Measurements from ENCODE around the gene DGKQ. TPM values are rescaled to one million over a fixed set of nuclear protein-coding genes. Genes with fewer than 3 reads are reported as not detected.

DGKQ gene
- total RNA-seq, 1 experiment from 2014 or later, result 22.0 TPM

GRCh38 chr4:1019729-1020470 lies 46.5 kb upstream of the DGKQ start:
- BruUV-seq (replicated peaks), result no TSS peak
- H3K27me3 ChIP-seq (ENCODE audit: insufficient read depth, low read length), result no peaks in the 10 kb centered on the region
- ChIA-PET CTCF (no interaction called here), POLR2A (no interaction called here), RAD21 (ENCODE audit: low non-redundant PET in 1 of 2, low total read pairs in 2 of 2, uncharacterized antibody in 2 of 2, unreplicated experiment in 2 of 2) (no interaction called here)
- no peaks in the 10 kb centered on the region for H3K9me3 ChIP-seq (ENCODE audit: control insufficient read depth in 1 of 2, insufficient read depth in 1 of 2, low read depth in 1 of 2, low read length in 2 of 2)
- ATAC-seq (peak; percentile 33; the same call in 1 of the 2 replicates), DNase-seq (ENCODE audit: low read depth, low spot score) (no peak)
- TF ChIP-seq TCF7L2 (IDR thresholded peaks at IDR 0.05; ENCODE audit: borderline replicate concordance, extremely low read depth, insufficient read depth, insufficient read length) (no peak), POLR2A (IDR thresholded peaks at IDR 0.05; ENCODE audit: borderline replicate concordance, extremely low read depth, insufficient read depth, insufficient read length) (no peak), EGR1 (IDR thresholded peaks at IDR 0.05; ENCODE audit: low read depth) (no peak), CBX3 (IDR thresholded peaks at IDR 0.05; ENCODE audit: low read depth) (no peak), ZNF274 (IDR thresholded peaks at IDR 0.05; ENCODE audit: low read depth, low read length) (no peak), POLR2AphosphoS5 (IDR thresholded peaks at IDR 0.05; ENCODE audit: low read depth, low read length) (no peak), RAD21 (IDR thresholded peaks at IDR 0.05; ENCODE audit: low read depth) (no peak), EZH2 (IDR thresholded peaks at IDR 0.05) (no peak)
- intact Hi-C loops (cut with micrococcal nuclease), result no loop called here
- H4K20me1 ChIP-seq (ENCODE audit: insufficient read depth), result no peaks in the 10 kb centered on the region
- H3K4me3 ChIP-seq (replicated peaks in 1 of 2; ENCODE audit: low read depth in 1 of 2, low read length in 2 of 2), result no peak overlapping the region
- H3K9ac ChIP-seq (ENCODE audit: low read length), result no peak overlapping the region
- peaks cover 0 to 9% of the 10 kb centered on the region in 2 experiments; a peak in 1 of 4 replicates for H3K4me1 ChIP-seq (ENCODE audit: control insufficient read depth in 1 of 2, insufficient read depth in 2 of 2, low read length in 2 of 2)
- no peaks in the 10 kb centered on the region for H3K9me2 ChIP-seq (ENCODE audit: insufficient read depth)
- H3K27ac ChIP-seq (ENCODE audit: low read depth, low read length), result no peak overlapping the region
- peaks cover 3% of the 10 kb centered on the region; the same call in 1 of the 2 replicates for H3K79me2 ChIP-seq (ENCODE audit: insufficient read depth, low read length)
- no peak overlapping the region for H3K4me2 ChIP-seq (ENCODE audit: low read length)
- H3K36me3 ChIP-seq (ENCODE audit: control insufficient read depth in 1 of 2, insufficient read depth in 2 of 2, low read length in 2 of 2), result peaks cover 0 to under 1% of the 10 kb centered on the region in 2 experiments; a peak in 1 of 4 replicates
- no peak overlapping the region for H2AFZ ChIP-seq (ENCODE audit: low read depth, low read length, poor library complexity, severe bottlenecking)

GRCh38 chr4:1019320-1019719 lies 46.0 kb upstream of the DGKQ start:
- ChIA-PET CTCF (no interaction called here), RAD21 (ENCODE audit: low non-redundant PET in 1 of 2, low total read pairs in 2 of 2, uncharacterized antibody in 2 of 2, unreplicated experiment in 2 of 2) (no interaction called here), POLR2A (no interaction called here)
- no peaks in the 10 kb centered on the region for H4K20me1 ChIP-seq (ENCODE audit: insufficient read depth)
- H3K27me3 ChIP-seq (ENCODE audit: insufficient read depth, low read length), result no peaks in the 10 kb centered on the region
- no TSS peak for BruUV-seq (replicated peaks)
- H3K4me1 ChIP-seq (ENCODE audit: control insufficient read depth in 1 of 2, insufficient read depth in 2 of 2, low read length in 2 of 2), result peaks cover 0 to 9% of the 10 kb centered on the region in 2 experiments; a peak in 1 of 4 replicates
- no peak overlapping the region for H3K27ac ChIP-seq (ENCODE audit: low read depth, low read length)
- intact Hi-C loops (cut with micrococcal nuclease), result no loop called here
- no peak for DNase-seq (ENCODE audit: low read depth, low spot score)
- H3K9me2 ChIP-seq (ENCODE audit: insufficient read depth), result no peaks in the 10 kb centered on the region
- H3K9me3 ChIP-seq (ENCODE audit: control insufficient read depth in 1 of 2, insufficient read depth in 1 of 2, low read depth in 1 of 2, low read length in 2 of 2), result no peaks in the 10 kb centered on the region
- ATAC-seq, result no peak
- no peak overlapping the region for H3K4me2 ChIP-seq (ENCODE audit: low read length)
- no peaks in the 10 kb centered on the region; a peak in 1 of 4 replicates for H3K36me3 ChIP-seq (ENCODE audit: control insufficient read depth in 1 of 2, insufficient read depth in 2 of 2, low read length in 2 of 2)
- no peak overlapping the region for H3K9ac ChIP-seq (ENCODE audit: low read length)
- H3K4me3 ChIP-seq (replicated peaks in 1 of 2; ENCODE audit: low read depth in 1 of 2, low read length in 2 of 2), result no peak overlapping the region
- peaks cover 3% of the 10 kb centered on the region; the same call in 1 of the 2 replicates for H3K79me2 ChIP-seq (ENCODE audit: insufficient read depth, low read length)
- H2AFZ ChIP-seq (ENCODE audit: low read depth, low read length, poor library complexity, severe bottlenecking), result no peak overlapping the region
- TF ChIP-seq EZH2phosphoT487 (IDR thresholded peaks at IDR 0.05; ENCODE audit: borderline replicate concordance), result no peak
- no peak for TF ChIP-seq RAD21 (IDR thresholded peaks at IDR 0.05; ENCODE audit: low read depth)
- TF ChIP-seq JUND (IDR thresholded peaks at IDR 0.05), result no peak
- TF ChIP-seq SP1 (IDR thresholded peaks at IDR 0.05; ENCODE audit: low read depth), result no peak
- TF ChIP-seq YY1 (IDR thresholded peaks at IDR 0.05; ENCODE audit: extremely low read depth, insufficient replicate concordance, low read depth, low read length), result no peak
- TF ChIP-seq TCF7L2 (IDR thresholded peaks at IDR 0.05; ENCODE audit: borderline replicate concordance, extremely low read depth, insufficient read depth, insufficient read length), result no peak
- TF ChIP-seq CTCF (IDR thresholded peaks at IDR 0.05 in 2 of 3, conservative IDR thresholded peaks at IDR 0.05 in 1 of 3; ENCODE audit: borderline replicate concordance in 1 of 3, insufficient read depth in 1 of 3, low read depth in 2 of 3, low read length in 2 of 3), result no peak
- no peak for TF ChIP-seq REST (IDR thresholded peaks at IDR 0.05; ENCODE audit: low read depth)
